ENCODE measurements around the gene OTOP2.

The OTOP2 gene

GRCh38 chr17:74924250-74924948 is at the start of gene OTOP2:
Gene OTOP2 (plus strand): TSS chr17:74924273. CDS start chr17:74924633, 360 bp downstream.
- H3K36me3 ChIP-seq (ENCODE audit: insufficient read depth, low read length) = no peaks in the 10 kb centered on the region
- peaks cover 75% of the 10 kb centered on the region for H3K27me3 ChIP-seq (ENCODE audit: insufficient read depth, low read length)
- no peaks in the 10 kb centered on the region for H3K9me3 ChIP-seq (ENCODE audit: low read length)
- H3K4me1 ChIP-seq (ENCODE audit: insufficient read depth, low read length) = peaks cover 10% of the 10 kb centered on the region
- H3K4me3 ChIP-seq (ENCODE audit: low read length) = no peak within 1 kb of the TSS
- H2AFZ ChIP-seq (ENCODE audit: low read depth, low read length) = no peak within 1 kb of the TSS

GRCh38 chr17:74874615-74875037 is 49.4 kb upstream of the OTOP2 start:
- Histone ChIP-seq H3K27me3 (ENCODE audit: insufficient read depth, low read length) (peaks cover 29% of the 10 kb centered on the region), H3K36me3 (ENCODE audit: insufficient read depth, low read length) (no peaks in the 10 kb centered on the region), H3K4me3 (ENCODE audit: low read length) (no peak overlapping the region), H2AFZ (ENCODE audit: low read depth, low read length) (no peak overlapping the region), H3K9me3 (ENCODE audit: low read length) (no peaks in the 10 kb centered on the region), H3K4me1 (ENCODE audit: insufficient read depth, low read length) (peaks cover 19% of the 10 kb centered on the region)

GRCh38 chr17:74875155-74875976 is 48.7 kb upstream of the OTOP2 start:
- Histone ChIP-seq H3K9me3 (ENCODE audit: low read length) (no peaks in the 10 kb centered on the region), H3K36me3 (ENCODE audit: insufficient read depth, low read length) (no peaks in the 10 kb centered on the region), H2AFZ (ENCODE audit: low read depth, low read length) (no peak overlapping the region), H3K4me1 (ENCODE audit: insufficient read depth, low read length) (peaks cover 19% of the 10 kb centered on the region), H3K4me3 (ENCODE audit: low read length) (no peak overlapping the region), H3K27me3 (ENCODE audit: insufficient read depth, low read length) (peaks cover 30% of the 10 kb centered on the region)

- H3K4me3 ChIP-seq (ENCODE audit: low read length) = no peak overlapping the region
These were observed 48.0 kb upstream of the OTOP2 start for GRCh38 chr17:74875977-74876593.

GRCh38 chr17:74877592-74878548 is 46.2 kb upstream of the OTOP2 start:
- Histone ChIP-seq H3K36me3 (ENCODE audit: insufficient read depth, low read length) (no peaks in the 10 kb centered on the region), H3K4me1 (ENCODE audit: insufficient read depth, low read length) (peaks cover 6% of the 10 kb centered on the region), H3K9me3 (ENCODE audit: low read length) (no peaks in the 10 kb centered on the region), H2AFZ (ENCODE audit: low read depth, low read length) (no peak overlapping the region), H3K27me3 (ENCODE audit: insufficient read depth, low read length) (peaks cover 33% of the 10 kb centered on the region), H3K4me3 (ENCODE audit: low read length) (no peak overlapping the region)

More at GRCh38 chr17:74875977-74876593, 48.0 kb upstream of the OTOP2 start:
- H3K27me3 ChIP-seq (ENCODE audit: insufficient read depth, low read length) = peaks cover 32% of the 10 kb centered on the region
- H3K4me1 ChIP-seq (ENCODE audit: insufficient read depth, low read length) = peaks cover 19% of the 10 kb centered on the region
- H2AFZ ChIP-seq (ENCODE audit: low read depth, low read length) = no peak overlapping the region
- H3K36me3 ChIP-seq (ENCODE audit: insufficient read depth, low read length) = no peaks in the 10 kb centered on the region
- H3K9me3 ChIP-seq (ENCODE audit: low read length) = no peaks in the 10 kb centered on the region

GRCh38 chr17:74878658-74879057 is 45.4 kb upstream of the OTOP2 start:
- H3K4me3 ChIP-seq (ENCODE audit: low read length) = no peak overlapping the region
- no peaks in the 10 kb centered on the region for H3K9me3 ChIP-seq (ENCODE audit: low read length)
- peaks cover 6% of the 10 kb centered on the region for H3K4me1 ChIP-seq (ENCODE audit: insufficient read depth, low read length)
- no peaks in the 10 kb centered on the region for H3K36me3 ChIP-seq (ENCODE audit: insufficient read depth, low read length)
- H2AFZ ChIP-seq (ENCODE audit: low read depth, low read length) = no peak overlapping the region
- peaks cover 33% of the 10 kb centered on the region for H3K27me3 ChIP-seq (ENCODE audit: insufficient read depth, low read length)

- H2AFZ ChIP-seq (ENCODE audit: low read depth, low read length) = no peak overlapping the region
- no peak overlapping the region for H3K4me3 ChIP-seq (ENCODE audit: low read length)
- no peaks in the 10 kb centered on the region for H3K36me3 ChIP-seq (ENCODE audit: insufficient read depth, low read length)
- H3K9me3 ChIP-seq (ENCODE audit: low read length) = no peaks in the 10 kb centered on the region
- no peaks in the 10 kb centered on the region for H3K4me1 ChIP-seq (ENCODE audit: insufficient read depth, low read length)
- peaks cover 33% of the 10 kb centered on the region for H3K27me3 ChIP-seq (ENCODE audit: insufficient read depth, low read length)
These were observed 44.8 kb upstream of the OTOP2 start for GRCh38 chr17:74879308-74879707.

- peaks cover 36% of the 10 kb centered on the region for H3K27me3 ChIP-seq (ENCODE audit: insufficient read depth, low read length)
- H2AFZ ChIP-seq (ENCODE audit: low read depth, low read length) = no peak overlapping the region
- no peaks in the 10 kb centered on the region for H3K4me1 ChIP-seq (ENCODE audit: insufficient read depth, low read length)
- no peaks in the 10 kb centered on the region for H3K36me3 ChIP-seq (ENCODE audit: insufficient read depth, low read length)
- no peaks in the 10 kb centered on the region for H3K9me3 ChIP-seq (ENCODE audit: low read length)
- no peak overlapping the region for H3K4me3 ChIP-seq (ENCODE audit: low read length)
These were observed 43.0 kb upstream of the OTOP2 start for GRCh38 chr17:74881073-74881472.

- H3K4me3 ChIP-seq (ENCODE audit: low read length) = no peak overlapping the region
- H3K36me3 ChIP-seq (ENCODE audit: insufficient read depth, low read length) = no peaks in the 10 kb centered on the region
- no peak overlapping the region for H2AFZ ChIP-seq (ENCODE audit: low read depth, low read length)
- no peaks in the 10 kb centered on the region for H3K4me1 ChIP-seq (ENCODE audit: insufficient read depth, low read length)
- H3K9me3 ChIP-seq (ENCODE audit: low read length) = no peaks in the 10 kb centered on the region
- peaks cover 30% of the 10 kb centered on the region for H3K27me3 ChIP-seq (ENCODE audit: insufficient read depth, low read length)
These were observed 41.4 kb upstream of the OTOP2 start for GRCh38 chr17:74882517-74883240.

- Histone ChIP-seq H3K36me3 (ENCODE audit: insufficient read depth, low read length) (no peaks in the 10 kb centered on the region), H3K27me3 (ENCODE audit: insufficient read depth, low read length) (peaks cover 25% of the 10 kb centered on the region), H2AFZ (ENCODE audit: low read depth, low read length) (no peak overlapping the region), H3K4me1 (ENCODE audit: insufficient read depth, low read length) (no peaks in the 10 kb centered on the region), H3K9me3 (ENCODE audit: low read length) (no peaks in the 10 kb centered on the region), H3K4me3 (ENCODE audit: low read length) (no peak overlapping the region)
These were observed 40.8 kb upstream of the OTOP2 start for GRCh38 chr17:74883241-74883745.

GRCh38 chr17:74888469-74888868 is 35.6 kb upstream of the OTOP2 start:
- peaks cover 46% of the 10 kb centered on the region for H3K27me3 ChIP-seq (ENCODE audit: insufficient read depth, low read length)
- H3K4me3 ChIP-seq (ENCODE audit: low read length) = no peak overlapping the region
- H2AFZ ChIP-seq (ENCODE audit: low read depth, low read length) = no peak overlapping the region
- no peaks in the 10 kb centered on the region for H3K4me1 ChIP-seq (ENCODE audit: insufficient read depth, low read length)
- H3K36me3 ChIP-seq (ENCODE audit: insufficient read depth, low read length) = no peaks in the 10 kb centered on the region
- no peaks in the 10 kb centered on the region for H3K9me3 ChIP-seq (ENCODE audit: low read length)

- Histone ChIP-seq H3K9me3 (ENCODE audit: low read length) (no peaks in the 10 kb centered on the region), H3K4me1 (ENCODE audit: insufficient read depth, low read length) (no peaks in the 10 kb centered on the region), H2AFZ (ENCODE audit: low read depth, low read length) (no peak overlapping the region), H3K36me3 (ENCODE audit: insufficient read depth, low read length) (no peaks in the 10 kb centered on the region), H3K4me3 (ENCODE audit: low read length) (no peak overlapping the region), H3K27me3 (ENCODE audit: insufficient read depth, low read length) (peaks cover 62% of the 10 kb centered on the region)
These were observed 33.5 kb upstream of the OTOP2 start for GRCh38 chr17:74890554-74890953.

All from neuron (in vitro differentiated cells).